ENCODE results near the gene CDH15.

CDH15 gene

GRCh38 chr16:89207993-89208392 is 36.4 kb downstream of the CDH15 start:
- Histone ChIP-seq H3K27me3 (replicated peaks; ENCODE audit: insufficient read depth, low read length) (peaks cover 10% of the 10 kb centered on the region; the same call in 1 of the 2 replicates), H3K27ac (ENCODE audit: low read length) (no peak overlapping the region), H3K9me2 (replicated peaks; ENCODE audit: insufficient read depth, low read length) (no peaks in the 10 kb centered on the region), H3F3A (ENCODE audit: insufficient read depth, low read length) (no peaks in the 10 kb centered on the region), H3K4me1 (ENCODE audit: low read length) (no peaks in the 10 kb centered on the region), H3K9me3 (replicated peaks; ENCODE audit: insufficient read depth, low read length) (no peaks in the 10 kb centered on the region), H4K20me1 (ENCODE audit: insufficient read depth, low read length) (no peaks in the 10 kb centered on the region), H2AFZ (ENCODE audit: low read length) (no peak overlapping the region), H3K4me2 (ENCODE audit: low read depth, low read length) (no peak overlapping the region), H3K4me3 (ENCODE audit: low read length) (no peak overlapping the region), H3K9ac (ENCODE audit: low read length) (no peak overlapping the region), H3K79me2 (ENCODE audit: low read length) (no peaks in the 10 kb centered on the region), H3K36me3 (replicated peaks; ENCODE audit: insufficient read depth, low read length) (no peaks in the 10 kb centered on the region)
- no peak for DNase-seq
- TF ChIP-seq EZH2 (optimal IDR thresholded peaks at IDR 0.05; ENCODE audit: low read depth, low read length), result no peak
- no peak for TF ChIP-seq CTCF (IDR thresholded peaks at IDR 0.05; ENCODE audit: low read length)

- H3K36me3 ChIP-seq (replicated peaks; ENCODE audit: insufficient read depth, low read length), result no peaks in the 10 kb centered on the region
- H3K9ac ChIP-seq (ENCODE audit: low read length), result no peak overlapping the region
- H3K9me3 ChIP-seq (replicated peaks; ENCODE audit: insufficient read depth, low read length), result no peaks in the 10 kb centered on the region
- peaks cover 10% of the 10 kb centered on the region; the same call in 1 of the 2 replicates for H3K27me3 ChIP-seq (replicated peaks; ENCODE audit: insufficient read depth, low read length)
- H4K20me1 ChIP-seq (ENCODE audit: insufficient read depth, low read length), result no peaks in the 10 kb centered on the region
- no peak overlapping the region for H2AFZ ChIP-seq (ENCODE audit: low read length)
- H3K4me1 ChIP-seq (ENCODE audit: low read length), result no peaks in the 10 kb centered on the region
- H3F3A ChIP-seq (ENCODE audit: insufficient read depth, low read length), result no peaks in the 10 kb centered on the region
- no peaks in the 10 kb centered on the region for H3K79me2 ChIP-seq (ENCODE audit: low read length)
- H3K4me2 ChIP-seq (ENCODE audit: low read depth, low read length), result no peak overlapping the region
- TF ChIP-seq CTCF (IDR thresholded peaks at IDR 0.05; ENCODE audit: low read length) (no peak), EZH2 (optimal IDR thresholded peaks at IDR 0.05; ENCODE audit: low read depth, low read length) (no peak), EZH2phosphoT487 (IDR thresholded peaks at IDR 0.05; ENCODE audit: low read length) (no peak)
- DNase-seq, result no peak
- H3K4me3 ChIP-seq (ENCODE audit: low read length), result no peak overlapping the region
- H3K27ac ChIP-seq (ENCODE audit: low read length), result no peak overlapping the region
- no peaks in the 10 kb centered on the region for H3K9me2 ChIP-seq (replicated peaks; ENCODE audit: insufficient read depth, low read length)
These were observed 38.0 kb downstream of the CDH15 start for GRCh38 chr16:89209522-89210044.

- Histone ChIP-seq H2AFZ (ENCODE audit: low read length) (no peak overlapping the region), H3K79me2 (ENCODE audit: low read length) (no peaks in the 10 kb centered on the region), H3K4me3 (ENCODE audit: low read length) (no peak overlapping the region), H3K9me3 (replicated peaks; ENCODE audit: insufficient read depth, low read length) (no peaks in the 10 kb centered on the region), H3K27me3 (replicated peaks; ENCODE audit: insufficient read depth, low read length) (peaks cover 10% of the 10 kb centered on the region; the same call in 1 of the 2 replicates), H3K4me1 (ENCODE audit: low read length) (no peaks in the 10 kb centered on the region), H3K36me3 (replicated peaks; ENCODE audit: insufficient read depth, low read length) (no peaks in the 10 kb centered on the region), H4K20me1 (ENCODE audit: insufficient read depth, low read length) (no peaks in the 10 kb centered on the region), H3K9ac (ENCODE audit: low read length) (no peak overlapping the region), H3K9me2 (replicated peaks; ENCODE audit: insufficient read depth, low read length) (no peaks in the 10 kb centered on the region), H3F3A (ENCODE audit: insufficient read depth, low read length) (no peaks in the 10 kb centered on the region), H3K27ac (ENCODE audit: low read length) (no peak overlapping the region), H3K4me2 (ENCODE audit: low read depth, low read length) (no peak overlapping the region)
- DNase-seq, result no peak
- TF ChIP-seq CTCF (IDR thresholded peaks at IDR 0.05; ENCODE audit: low read length) (no peak), EZH2 (optimal IDR thresholded peaks at IDR 0.05; ENCODE audit: low read depth, low read length) (no peak)
These were observed 38.8 kb downstream of the CDH15 start for GRCh38 chr16:89210165-89210903.
